ENCODE results near the gene MED29.
A peak's percentile ranks its signal among the peaks of the same experiment; 100 is the strongest.

MED29 gene

GRCh38 chr19:39413272-39413910 is 22.2 kb downstream of the MED29 start:
- H3K9me3 ChIP-seq (replicated peaks; ENCODE audit: insufficient read depth, low read length): no peaks in the 10 kb centered on the region
- H3F3A ChIP-seq (ENCODE audit: insufficient read depth, low read length): peaks cover 33% of the 10 kb centered on the region
- H4K20me1 ChIP-seq (ENCODE audit: insufficient read depth, low read length): peaks cover 5% of the 10 kb centered on the region; the same call in 1 of the 2 replicates
- DNase-seq: no peak
- TF ChIP-seq EZH2 (optimal IDR thresholded peaks at IDR 0.05; ENCODE audit: low read depth, low read length): no peak
- H3K4me1 ChIP-seq (ENCODE audit: low read length): peaks cover 15% of the 10 kb centered on the region
- H3K4me2 ChIP-seq (ENCODE audit: low read depth, low read length): peak overlapping the region; percentile 97
- H3K27me3 ChIP-seq (replicated peaks; ENCODE audit: insufficient read depth, low read length): no peaks in the 10 kb centered on the region
- H3K9ac ChIP-seq (ENCODE audit: low read length): peak overlapping the region; percentile 78
- H3K36me3 ChIP-seq (replicated peaks; ENCODE audit: insufficient read depth, low read length): 0 out of 2 replicates have a peak, but pooled peaks cover 4% of the 10 kb centered on the region
- H3K27ac ChIP-seq (ENCODE audit: low read length): no peak overlapping the region
- H2AFZ ChIP-seq (ENCODE audit: low read length): peak overlapping the region; percentile 84
- no peaks in the 10 kb centered on the region for H3K9me2 ChIP-seq (replicated peaks; ENCODE audit: insufficient read depth, low read length)
- H3K79me2 ChIP-seq (ENCODE audit: low read length): peaks cover 6% of the 10 kb centered on the region
- H3K4me3 ChIP-seq (ENCODE audit: low read length): peak overlapping the region; percentile 79

GRCh38 chr19:39413911-39414608 is 22.9 kb downstream of the MED29 start:
- H4K20me1 ChIP-seq (ENCODE audit: insufficient read depth, low read length): no peaks in the 10 kb centered on the region
- no peaks in the 10 kb centered on the region for H3K9me3 ChIP-seq (replicated peaks; ENCODE audit: insufficient read depth, low read length)
- H3F3A ChIP-seq (ENCODE audit: insufficient read depth, low read length): peaks cover 26% of the 10 kb centered on the region
- H3K4me1 ChIP-seq (ENCODE audit: low read length): peaks cover 15% of the 10 kb centered on the region
- no peaks in the 10 kb centered on the region for H3K9me2 ChIP-seq (replicated peaks; ENCODE audit: insufficient read depth, low read length)
- H3K27ac ChIP-seq (ENCODE audit: low read length): no peak overlapping the region
- no peak overlapping the region for H3K4me3 ChIP-seq (ENCODE audit: low read length)
- no peak overlapping the region for H3K4me2 ChIP-seq (ENCODE audit: low read depth, low read length)
- H3K27me3 ChIP-seq (replicated peaks; ENCODE audit: insufficient read depth, low read length): no peaks in the 10 kb centered on the region
- no peaks in the 10 kb centered on the region for H3K79me2 ChIP-seq (ENCODE audit: low read length)
- TF ChIP-seq EZH2 (optimal IDR thresholded peaks at IDR 0.05; ENCODE audit: low read depth, low read length) (no peak), CTCF (IDR thresholded peaks at IDR 0.05; ENCODE audit: low read length) (peak; percentile 21; the same call in 1 of the 2 replicates), EZH2phosphoT487 (IDR thresholded peaks at IDR 0.05; ENCODE audit: low read length) (no peak)
- DNase-seq: no peak
- no peak overlapping the region for H3K9ac ChIP-seq (ENCODE audit: low read length)
- H2AFZ ChIP-seq (ENCODE audit: low read length): no peak overlapping the region
- H3K36me3 ChIP-seq (replicated peaks; ENCODE audit: insufficient read depth, low read length): no peaks in the 10 kb centered on the region

GRCh38 chr19:39415111-39416046 is 24.2 kb downstream of the MED29 start:
- Histone ChIP-seq H3K4me3 (ENCODE audit: low read length) (no peak overlapping the region), H3K27ac (ENCODE audit: low read length) (no peak overlapping the region), H3F3A (ENCODE audit: insufficient read depth, low read length) (peaks cover 15% of the 10 kb centered on the region), H3K9me3 (replicated peaks; ENCODE audit: insufficient read depth, low read length) (no peaks in the 10 kb centered on the region), H3K36me3 (replicated peaks; ENCODE audit: insufficient read depth, low read length) (no peaks in the 10 kb centered on the region), H3K4me2 (ENCODE audit: low read depth, low read length) (no peak overlapping the region), H3K79me2 (ENCODE audit: low read length) (no peaks in the 10 kb centered on the region), H3K4me1 (ENCODE audit: low read length) (peaks cover 12% of the 10 kb centered on the region), H3K9me2 (replicated peaks; ENCODE audit: insufficient read depth, low read length) (no peaks in the 10 kb centered on the region), H4K20me1 (ENCODE audit: insufficient read depth, low read length) (no peaks in the 10 kb centered on the region), H3K27me3 (replicated peaks; ENCODE audit: insufficient read depth, low read length) (no peaks in the 10 kb centered on the region), H3K9ac (ENCODE audit: low read length) (no peak overlapping the region), H2AFZ (ENCODE audit: low read length) (no peak overlapping the region)
- no peak for TF ChIP-seq EZH2phosphoT487 (IDR thresholded peaks at IDR 0.05; ENCODE audit: low read length)
- TF ChIP-seq EZH2 (optimal IDR thresholded peaks at IDR 0.05; ENCODE audit: low read depth, low read length): no peak
- TF ChIP-seq CTCF (IDR thresholded peaks at IDR 0.05; ENCODE audit: low read length): no peak
- DNase-seq: no peak
